ENCODE measurements around the gene THAP11. TPM values are rescaled to one million over a fixed set of nuclear protein-coding genes. Genes with fewer than 3 reads are reported as not detected.

The THAP11 gene
- total RNA-seq, 1 donor from 2014 or later, result 46.7 TPM

GRCh38 chr16:67853670-67854069 lies 11.6 kb downstream of the THAP11 start:
- Mint-ChIP-seq H3K9me3 (no peaks in the 10 kb centered on the region), H3K36me3 (ENCODE audit: low read depth) (no peaks in the 10 kb centered on the region), H3K4me3 (no peak overlapping the region), H3K4me1 (peaks cover 23% of the 10 kb centered on the region), H3K27ac (ENCODE audit: unreplicated experiment) (no peak overlapping the region), H3K27me3 (ENCODE audit: low read depth) (no peaks in the 10 kb centered on the region)
- no peak for DNase-seq (ENCODE audit: low read depth, low spot score)
- TF ChIP-seq, protein P1, sequence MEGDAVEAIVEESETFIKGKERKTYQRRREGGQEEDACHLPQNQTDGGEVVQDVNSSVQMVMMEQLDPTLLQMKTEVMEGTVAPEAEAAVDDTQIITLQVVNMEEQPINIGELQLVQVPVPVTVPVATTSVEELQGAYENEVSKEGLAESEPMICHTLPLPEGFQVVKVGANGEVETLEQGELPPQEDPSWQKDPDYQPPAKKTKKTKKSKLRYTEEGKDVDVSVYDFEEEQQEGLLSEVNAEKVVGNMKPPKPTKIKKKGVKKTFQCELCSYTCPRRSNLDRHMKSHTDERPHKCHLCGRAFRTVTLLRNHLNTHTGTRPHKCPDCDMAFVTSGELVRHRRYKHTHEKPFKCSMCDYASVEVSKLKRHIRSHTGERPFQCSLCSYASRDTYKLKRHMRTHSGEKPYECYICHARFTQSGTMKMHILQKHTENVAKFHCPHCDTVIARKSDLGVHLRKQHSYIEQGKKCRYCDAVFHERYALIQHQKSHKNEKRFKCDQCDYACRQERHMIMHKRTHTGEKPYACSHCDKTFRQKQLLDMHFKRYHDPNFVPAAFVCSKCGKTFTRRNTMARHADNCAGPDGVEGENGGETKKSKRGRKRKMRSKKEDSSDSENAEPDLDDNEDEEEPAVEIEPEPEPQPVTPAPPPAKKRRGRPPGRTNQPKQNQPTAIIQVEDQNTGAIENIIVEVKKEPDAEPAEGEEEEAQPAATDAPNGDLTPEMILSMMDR (conservative IDR thresholded peaks at IDR 0.05), result no peak

DNA sequence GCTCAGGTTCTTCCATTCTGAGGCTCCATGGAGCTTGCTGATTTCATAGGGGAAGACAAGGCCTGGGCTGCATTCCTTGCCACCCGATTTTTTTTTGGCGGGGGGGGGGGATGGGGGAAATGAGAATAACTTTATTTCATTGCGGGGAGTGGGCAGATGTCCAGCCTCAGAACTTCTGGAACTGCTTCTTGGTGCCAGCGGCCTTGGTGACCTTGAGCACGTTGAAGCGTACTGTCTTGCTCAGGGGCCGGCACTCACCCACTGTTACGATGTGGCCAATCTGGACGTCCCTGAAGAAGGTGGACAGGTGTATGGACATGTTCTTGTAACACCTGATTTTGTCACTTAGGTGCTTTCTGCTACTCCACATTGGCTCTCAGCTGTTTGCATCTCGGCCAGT lies 13.7 kb downstream of the THAP11 start:
- no peak overlapping the region for H3K4me3 Mint-ChIP-seq
- H3K27me3 Mint-ChIP-seq (ENCODE audit: low read depth), result no peaks in the 10 kb centered on the region
- H3K9me3 Mint-ChIP-seq, result no peaks in the 10 kb centered on the region
- peaks cover 24% of the 10 kb centered on the region for H3K4me1 Mint-ChIP-seq
- no peak for DNase-seq (ENCODE audit: low read depth, low spot score)
- no peak overlapping the region for H3K27ac Mint-ChIP-seq (ENCODE audit: unreplicated experiment)
- no peaks in the 10 kb centered on the region for H3K36me3 Mint-ChIP-seq (ENCODE audit: low read depth)
- TF ChIP-seq, protein P1 (conservative IDR thresholded peaks at IDR 0.05), result no peak

- Mint-ChIP-seq H3K27me3 (ENCODE audit: low read depth) (no peaks in the 10 kb centered on the region), H3K4me3 (no peak overlapping the region), H3K27ac (ENCODE audit: unreplicated experiment) (no peak overlapping the region), H3K36me3 (ENCODE audit: low read depth) (no peaks in the 10 kb centered on the region), H3K4me1 (peaks cover 32% of the 10 kb centered on the region), H3K9me3 (no peaks in the 10 kb centered on the region)
- DNase-seq (ENCODE audit: low read depth, low spot score), result no peak
- TF ChIP-seq, protein P1 (conservative IDR thresholded peaks at IDR 0.05), result no peak
These were observed 14.9 kb downstream of the THAP11 start for GRCh38 chr16:67856927-67857546.

- no peak for DNase-seq (ENCODE audit: low read depth, low spot score)
- TF ChIP-seq, protein P1 (conservative IDR thresholded peaks at IDR 0.05), result no peak
- H3K4me1 Mint-ChIP-seq, result peaks cover 32% of the 10 kb centered on the region
- H3K27me3 Mint-ChIP-seq (ENCODE audit: low read depth), result no peaks in the 10 kb centered on the region
- peak overlapping the region; percentile 8 for H3K27ac Mint-ChIP-seq (ENCODE audit: unreplicated experiment)
- H3K36me3 Mint-ChIP-seq (ENCODE audit: low read depth), result no peaks in the 10 kb centered on the region
- no peaks in the 10 kb centered on the region for H3K9me3 Mint-ChIP-seq
- H3K4me3 Mint-ChIP-seq, result no peak overlapping the region
These were observed 15.6 kb downstream of the THAP11 start for GRCh38 chr16:67857547-67858233.

- no peak for DNase-seq (ENCODE audit: low read depth, low spot score)
- Mint-ChIP-seq H3K4me1 (peaks cover 32% of the 10 kb centered on the region), H3K27me3 (ENCODE audit: low read depth) (no peaks in the 10 kb centered on the region), H3K4me3 (no peak overlapping the region), H3K27ac (ENCODE audit: unreplicated experiment) (peak overlapping the region; percentile 71), H3K36me3 (ENCODE audit: low read depth) (no peaks in the 10 kb centered on the region), H3K9me3 (no peaks in the 10 kb centered on the region)
- TF ChIP-seq, protein P1 (conservative IDR thresholded peaks at IDR 0.05), result no peak
These were observed 16.4 kb downstream of the THAP11 start for GRCh38 chr16:67858500-67858899.

All from neural crest cell (in vitro differentiated cells).